Astrocyte of the cerebellum (primary cell): ENCODE data around the gene IL1RL2.

ENCODE experiments used
- DNase-seq: peaks from one replicate; pipeline ENCODE4 v3.0.0-alpha.2; 2011; ENCODE audit warnings: low read depth
- H3K4me3 ChIP-seq: 2 replicates; pipeline ENCODE4 v1.5.1; 2011; ENCODE audit warnings: mild to moderate bottlenecking, low read depth, low read length, moderate library complexity
- CTCF ChIP-seq: IDR thresholded peaks from 2 replicates; pipeline ENCODE4 v1.5.1; 2012; ENCODE audit warnings: low read length, low read depth, moderate library complexity, mild to moderate bottlenecking; ENCODE audit errors: missing control alignments
- in situ Hi-C: cut with HindIII; loops from 2 replicates; pipeline ENCODE4 v1.10.0; 2017; ENCODE audit warnings: low sequenced_read_pairs

The IL1RL2 gene

GRCh38 chr2:102258025-102258385, 71.2 kb downstream of the IL1RL2 start:
- no peak overlapping the region for H3K4me3 ChIP-seq
- DNase-seq = no peak
- no peak for TF ChIP-seq CTCF
- in situ Hi-C loops = no loop called here

GRCh38 chr2:102258386-102259074, 71.7 kb downstream of the IL1RL2 start:
- in situ Hi-C loops = no loop called here
- peak; percentile 39 for DNase-seq
- TF ChIP-seq CTCF = no peak
- H3K4me3 ChIP-seq = no peak overlapping the region

- no peak for TF ChIP-seq CTCF
- H3K4me3 ChIP-seq = no peak overlapping the region
- in situ Hi-C loops = no loop called here
- no peak for DNase-seq
Measured at GRCh38 chr2:102261467-102262135, 74.8 kb downstream of the IL1RL2 start.

- no peak overlapping the region for H3K4me3 ChIP-seq
- TF ChIP-seq CTCF = no peak
- DNase-seq = no peak
- in situ Hi-C loops = no loop called here
Measured at GRCh38 chr2:102262216-102263129, 75.7 kb downstream of the IL1RL2 start.

- in situ Hi-C loops = no loop called here
- TF ChIP-seq CTCF = no peak
- DNase-seq = no peak
- no peak overlapping the region for H3K4me3 ChIP-seq
Measured at GRCh38 chr2:102264952-102265351, 78.1 kb downstream of the IL1RL2 start.

- TF ChIP-seq CTCF = no peak
- H3K4me3 ChIP-seq = no peak overlapping the region
- in situ Hi-C loops = no loop called here
- no peak for DNase-seq
Measured at GRCh38 chr2:102266204-102266603, 79.4 kb downstream of the IL1RL2 start.
